A673 (cell line): ENCODE results near the gene SLC6A12.

Source experiments
- CTCF ChIP-seq: fragments of 300-800, 200-600 bp; sonication (generic); conservative IDR thresholded peaks from 2 replicates; pipeline ENCODE4 v1.5.1; 2017; ENCODE audit warnings: low read depth, mild to moderate bottlenecking, antibody characterized with exemption, low read length, moderate library complexity, mixed read lengths
- EZH2 ChIP-seq: fragments of 200-600 bp; sonication (generic); IDR thresholded peaks from 2 replicates; pipeline ENCODE4 v1.6.1; 2017; ENCODE audit warnings: borderline replicate concordance, low read depth, mild to moderate bottlenecking, mixed read lengths, antibody characterized with exemption, low read length; ENCODE audit not compliant: poor library complexity, severe bottlenecking

GRCh38 chr12:252636-253035 is 38.7 kb upstream of the SLC6A12 start:
- TF ChIP-seq CTCF, result no peak
- no peak for TF ChIP-seq EZH2
